Activated naive CD4-positive, alpha-beta T cell treated with anti-CD3 and anti-CD28 coated beads, Interleukin-2, amount 50 U/mL, for 24 hours (primary cell): ENCODE data around the gene ANKRD35.
A peak's percentile ranks its signal among the peaks of the same experiment; 100 is the strongest.
"Not testable (repeated sequence)": the region's sequence is repeated elsewhere in the genome, so short reads cannot be mapped to it uniquely, and the experiment has no call there.

ENCODE experiments used
- H3K27ac Mint-ChIP-seq: one replicate; pipeline ENCODE4 v1.8.0; 2021; ENCODE audit warnings: mild to moderate bottlenecking, mixed read lengths
- H3K27me3 Mint-ChIP-seq: one replicate; pipeline ENCODE4 v1.8.0; 2021; ENCODE audit warnings: mixed read lengths
- H3K36me3 Mint-ChIP-seq: one replicate; pipeline ENCODE4 v1.8.0; 2021; ENCODE audit warnings: mixed read lengths
- H3K4me1 Mint-ChIP-seq: one replicate; pipeline ENCODE4 v1.8.0; 2021; ENCODE audit warnings: mixed read lengths
- H3K4me3 Mint-ChIP-seq: one replicate; pipeline ENCODE4 v1.8.0; 2021; ENCODE audit warnings: mild to moderate bottlenecking, mixed read lengths
- H3K9me3 Mint-ChIP-seq: one replicate; pipeline ENCODE4 v1.8.0; 2021; ENCODE audit warnings: mixed read lengths

The ANKRD35 gene

GRCh38 chr1:145885738-145886287 is at the start of gene ANKRD35:
Gene ANKRD35 (minus strand): TSS chr1:145885866. CDS start chr1:145885758, 108 bp downstream.
- Mint-ChIP-seq H3K36me3 (no peaks in the 10 kb centered on the region), H3K27me3 (peaks cover 13% of the 10 kb centered on the region), H3K4me1 (peaks cover 13% of the 10 kb centered on the region), H3K9me3 (no peaks in the 10 kb centered on the region), H3K27ac (no peak within 1 kb of the TSS), H3K4me3 (peak within 1 kb of the TSS; percentile 80)

- H3K9me3 Mint-ChIP-seq, H3K36me3 Mint-ChIP-seq, H3K27me3 Mint-ChIP-seq: not testable (repeated sequence)
- H3K27ac Mint-ChIP-seq, result peak overlapping the region; percentile 93
- peaks cover 39% of the 10 kb centered on the region for H3K4me1 Mint-ChIP-seq
- H3K4me3 Mint-ChIP-seq, result peak overlapping the region; percentile 71
Observed at GRCh38 chr1:145932522-145933009, 46.9 kb upstream of the ANKRD35 start.

DNA sequence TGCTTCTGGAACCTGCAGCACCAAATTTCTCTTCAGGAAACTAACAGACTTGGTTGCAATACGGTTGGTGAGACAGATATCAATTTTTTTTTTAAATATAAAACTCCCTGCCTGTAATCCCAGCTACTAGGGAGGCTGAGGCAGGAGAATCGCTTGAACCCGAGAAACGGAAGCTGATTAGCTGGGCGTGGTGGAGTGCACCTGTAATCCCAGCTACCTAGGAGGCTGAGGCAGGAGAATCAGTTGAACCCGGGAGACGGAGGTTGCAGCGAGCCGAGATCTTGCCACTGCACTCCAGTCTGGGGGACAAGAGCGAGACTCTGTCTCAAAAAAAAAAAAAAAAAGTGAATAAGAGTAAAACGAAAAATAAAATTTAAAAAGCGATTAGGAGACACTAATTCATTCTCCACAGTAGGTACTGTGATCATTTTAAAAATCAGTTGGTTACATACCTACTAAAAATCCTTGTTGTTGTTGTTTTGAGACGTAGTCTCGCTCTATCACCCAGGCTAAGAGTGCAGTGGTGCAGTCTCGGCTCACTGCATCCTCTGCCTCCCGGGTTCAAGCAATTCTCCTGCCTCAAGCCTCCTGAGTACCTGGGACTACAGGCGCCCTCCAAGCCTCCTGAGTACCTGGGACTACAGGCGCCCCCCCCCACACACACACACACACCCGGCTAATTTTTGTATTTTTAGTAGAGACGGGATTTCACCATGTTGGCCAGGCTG is 42.4 kb upstream of the ANKRD35 start:
- Mint-ChIP-seq H3K27me3 (no peaks in the 10 kb centered on the region), H3K4me1 (peaks cover 38% of the 10 kb centered on the region), H3K9me3 (no peaks in the 10 kb centered on the region), H3K27ac (peak overlapping the region; percentile 88), H3K4me3 (peak overlapping the region; percentile 82), H3K36me3 (peaks cover 6% of the 10 kb centered on the region)

- Mint-ChIP-seq H3K4me3 (peak within 1 kb of the TSS; percentile 82), H3K27me3 (no peaks in the 10 kb centered on the region), H3K4me1 (peaks cover 30% of the 10 kb centered on the region), H3K27ac (peak within 1 kb of the TSS; percentile 12), H3K9me3 (no peaks in the 10 kb centered on the region), H3K36me3 (peaks cover 6% of the 10 kb centered on the region)
Observed at GRCh38 chr1:145927063-145927886, 41.6 kb upstream of the ANKRD35 start, which contains the start of gene RBM8A. Gene RBM8A (minus strand): TSS chr1:145927484. CDS start chr1:145927426, 58 bp downstream.

- H3K27ac Mint-ChIP-seq, result no peak overlapping the region
- no peak overlapping the region for H3K4me3 Mint-ChIP-seq
- H3K27me3 Mint-ChIP-seq, result no peaks in the 10 kb centered on the region
- peaks cover 25% of the 10 kb centered on the region for H3K4me1 Mint-ChIP-seq
- no peaks in the 10 kb centered on the region for H3K9me3 Mint-ChIP-seq
- peaks cover 5% of the 10 kb centered on the region for H3K36me3 Mint-ChIP-seq
Observed at GRCh38 chr1:145926686-145927062, 41.0 kb upstream of the ANKRD35 start.

GRCh38 chr1:145922266-145922665 is 36.6 kb upstream of the ANKRD35 start:
- Mint-ChIP-seq H3K27ac (no peak overlapping the region), H3K4me1 (peaks cover 35% of the 10 kb centered on the region), H3K36me3 (peaks cover 5% of the 10 kb centered on the region), H3K4me3 (no peak overlapping the region), H3K9me3 (no peaks in the 10 kb centered on the region), H3K27me3 (no peaks in the 10 kb centered on the region)

DNA sequence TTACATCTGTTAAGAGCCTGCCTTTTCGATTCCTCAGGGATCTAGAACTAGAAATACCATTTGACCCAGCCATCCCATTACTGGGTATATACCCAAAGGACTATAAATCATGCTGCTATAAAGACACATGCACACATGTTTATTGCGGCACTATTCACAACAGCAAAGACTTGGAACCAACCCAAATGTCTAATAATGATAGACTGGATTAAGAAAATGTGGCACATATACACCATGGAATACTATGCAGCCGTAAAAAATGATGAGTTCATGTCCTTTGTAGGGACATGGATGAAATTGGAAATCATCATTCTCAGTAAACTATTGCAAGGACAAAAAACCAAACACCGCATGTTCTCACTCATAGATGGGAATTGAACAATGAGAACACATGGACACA is 34.6 kb upstream of the ANKRD35 start:
- not testable (repeated sequence) for H3K27me3 Mint-ChIP-seq, H3K9me3 Mint-ChIP-seq
- H3K4me3 Mint-ChIP-seq, result peak overlapping the region; percentile 97
- H3K4me1 Mint-ChIP-seq, result peaks cover 43% of the 10 kb centered on the region
- H3K36me3 Mint-ChIP-seq, result peaks cover 15% of the 10 kb centered on the region
- H3K27ac Mint-ChIP-seq, result peak overlapping the region; percentile 46

DNA sequence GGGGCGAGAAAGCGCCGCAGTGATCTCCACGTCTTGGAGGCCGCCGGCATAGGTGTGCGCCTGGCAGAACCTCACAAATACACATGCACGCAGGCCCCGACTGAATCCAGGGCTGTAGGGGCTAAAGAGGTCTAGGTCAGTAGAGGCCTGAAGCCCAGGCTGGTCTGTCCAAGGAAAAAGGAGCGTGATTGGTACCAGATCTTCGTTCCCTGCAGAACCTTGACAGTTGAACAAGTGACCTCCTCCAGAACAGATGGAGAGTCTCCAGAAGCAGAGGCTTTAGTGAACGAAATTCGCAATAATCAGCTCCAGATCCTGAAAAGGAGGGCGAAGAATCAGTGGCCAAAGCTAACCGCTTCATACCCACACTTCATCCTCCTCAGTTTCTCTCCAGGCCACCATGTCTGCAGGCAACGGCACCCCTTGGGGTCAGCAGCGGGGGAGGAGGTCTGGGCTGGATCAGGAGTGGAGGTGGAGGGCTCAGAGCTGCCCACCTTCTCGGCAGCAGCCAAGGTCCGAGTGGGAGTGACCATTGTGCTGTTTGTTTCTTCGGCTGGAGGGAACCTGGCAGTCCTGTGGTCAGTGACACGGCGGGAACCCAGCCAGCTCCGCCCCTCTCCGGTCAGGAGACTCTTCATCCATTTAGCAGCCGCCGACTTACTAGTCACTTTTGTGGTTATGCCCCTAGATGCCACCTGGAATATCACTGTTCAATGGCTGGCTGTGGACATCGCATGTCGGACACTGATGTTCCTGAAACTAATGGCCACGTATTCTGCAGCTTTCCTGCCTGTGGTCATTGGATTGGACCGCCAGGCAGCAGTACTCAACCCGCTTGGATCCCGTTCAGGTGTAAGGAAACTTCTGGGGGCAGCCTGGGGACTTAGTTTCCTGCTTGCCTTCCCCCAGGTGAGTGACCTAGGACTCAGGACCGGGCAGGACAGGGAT is 33.6 kb upstream of the ANKRD35 start:
- H3K36me3 Mint-ChIP-seq, result peaks cover 19% of the 10 kb centered on the region
- no peaks in the 10 kb centered on the region for H3K9me3 Mint-ChIP-seq
- H3K27me3 Mint-ChIP-seq, result no peaks in the 10 kb centered on the region
- peak overlapping the region; percentile 97 for H3K4me3 Mint-ChIP-seq
- H3K4me1 Mint-ChIP-seq, result peaks cover 50% of the 10 kb centered on the region
- peak overlapping the region; percentile 96 for H3K27ac Mint-ChIP-seq

DNA sequence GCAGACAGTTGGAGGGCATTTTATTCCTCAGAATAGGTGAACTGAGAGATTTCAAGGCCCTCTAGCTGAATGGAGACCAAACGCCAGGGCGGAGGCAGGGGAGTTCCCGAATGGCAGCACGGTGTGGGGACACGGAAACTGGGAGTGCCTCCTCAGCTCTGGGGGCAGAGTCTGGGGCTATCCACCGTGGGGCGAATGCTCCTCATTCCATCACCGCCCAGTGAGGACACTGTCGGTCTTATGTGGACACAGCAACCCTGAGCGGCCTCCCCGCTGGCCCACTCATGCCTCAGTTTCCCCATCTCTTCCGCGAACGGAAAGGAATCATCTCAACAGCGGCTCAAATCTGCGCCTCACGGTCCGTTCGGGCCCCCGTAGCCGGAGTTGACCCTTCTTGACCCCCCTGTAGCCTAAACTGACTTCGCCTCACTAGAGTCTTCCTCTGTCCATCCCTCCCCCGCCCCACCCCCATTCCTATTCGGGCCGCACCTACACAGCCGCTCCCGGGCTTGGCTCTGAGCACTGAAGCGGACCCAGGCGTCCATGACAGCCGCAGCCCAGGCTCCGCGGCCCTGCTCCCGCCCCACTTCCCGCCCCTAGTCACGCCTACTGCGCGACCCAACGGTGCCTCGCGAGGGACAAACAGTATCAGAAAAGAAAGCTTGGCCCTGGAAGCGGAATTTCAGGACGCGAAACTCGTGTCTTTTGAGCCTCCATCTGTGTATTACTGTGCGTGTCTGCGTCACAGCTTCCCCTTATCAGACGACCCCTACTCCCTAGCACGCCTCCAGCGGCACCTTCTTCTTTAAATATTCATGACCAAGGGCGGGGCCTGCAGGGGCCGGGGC is 32.7 kb upstream of the ANKRD35 start, which contains the start of gene PEX11B:
PEX11B (minus strand) TSS at position 574 of the 848 bp plus-strand sequence; CDS start at position 545, 29 bp downstream.
- peaks cover 20% of the 10 kb centered on the region for H3K36me3 Mint-ChIP-seq
- H3K27ac Mint-ChIP-seq, result peak within 1 kb of the TSS; percentile 96
- no peaks in the 10 kb centered on the region for H3K9me3 Mint-ChIP-seq
- peaks cover 57% of the 10 kb centered on the region for H3K4me1 Mint-ChIP-seq
- H3K4me3 Mint-ChIP-seq, result peak within 1 kb of the TSS; percentile 97
- H3K27me3 Mint-ChIP-seq, result no peaks in the 10 kb centered on the region

DNA sequence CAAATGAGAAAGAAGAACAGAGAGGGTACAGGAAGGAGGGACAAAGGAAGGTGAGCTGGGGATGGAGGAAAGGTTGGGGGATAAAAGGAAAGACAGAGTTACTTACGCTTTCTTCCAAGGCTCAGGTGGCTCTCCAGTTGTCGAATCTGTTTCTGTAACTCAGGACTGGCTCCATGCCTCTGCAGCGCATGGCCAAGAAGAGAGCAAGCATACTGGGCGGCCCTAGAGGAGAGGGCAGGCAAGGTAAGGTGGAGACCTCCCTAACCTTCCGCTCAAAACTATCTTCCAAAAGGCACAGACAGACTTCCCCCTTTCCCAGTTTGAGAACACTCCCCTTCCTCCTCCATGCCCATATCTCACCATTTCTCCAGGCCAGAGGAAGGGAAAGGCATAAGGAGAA is 31.9 kb upstream of the ANKRD35 start:
- Mint-ChIP-seq H3K4me3 (peak overlapping the region; percentile 97), H3K9me3 (no peaks in the 10 kb centered on the region), H3K27me3 (no peaks in the 10 kb centered on the region), H3K4me1 (peaks cover 57% of the 10 kb centered on the region), H3K36me3 (peaks cover 20% of the 10 kb centered on the region), H3K27ac (peak overlapping the region; percentile 96)

DNA sequence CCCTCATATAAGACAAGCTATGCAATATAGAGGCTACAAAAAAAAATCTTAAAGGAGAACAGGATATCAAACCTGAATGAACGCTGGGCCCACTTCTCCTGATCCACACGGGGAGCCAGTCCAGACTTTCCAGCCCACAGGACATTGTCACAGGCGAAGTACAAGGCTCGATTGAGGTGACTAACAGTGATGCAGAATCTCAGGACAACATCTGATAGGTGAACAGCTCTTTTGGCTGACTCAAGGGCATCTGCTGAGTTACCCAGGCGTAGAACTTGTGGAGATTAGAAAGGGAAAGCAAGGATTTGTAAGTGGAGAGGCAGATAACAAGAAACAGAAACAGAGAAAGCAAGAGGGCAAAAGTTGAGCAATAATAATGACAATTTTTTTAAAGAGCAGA is 31.1 kb upstream of the ANKRD35 start:
- Mint-ChIP-seq H3K27ac (peak overlapping the region; percentile 94), H3K9me3 (no peaks in the 10 kb centered on the region), H3K36me3 (peaks cover 20% of the 10 kb centered on the region), H3K4me3 (peak overlapping the region; percentile 97), H3K4me1 (peaks cover 57% of the 10 kb centered on the region), H3K27me3 (no peaks in the 10 kb centered on the region)

DNA sequence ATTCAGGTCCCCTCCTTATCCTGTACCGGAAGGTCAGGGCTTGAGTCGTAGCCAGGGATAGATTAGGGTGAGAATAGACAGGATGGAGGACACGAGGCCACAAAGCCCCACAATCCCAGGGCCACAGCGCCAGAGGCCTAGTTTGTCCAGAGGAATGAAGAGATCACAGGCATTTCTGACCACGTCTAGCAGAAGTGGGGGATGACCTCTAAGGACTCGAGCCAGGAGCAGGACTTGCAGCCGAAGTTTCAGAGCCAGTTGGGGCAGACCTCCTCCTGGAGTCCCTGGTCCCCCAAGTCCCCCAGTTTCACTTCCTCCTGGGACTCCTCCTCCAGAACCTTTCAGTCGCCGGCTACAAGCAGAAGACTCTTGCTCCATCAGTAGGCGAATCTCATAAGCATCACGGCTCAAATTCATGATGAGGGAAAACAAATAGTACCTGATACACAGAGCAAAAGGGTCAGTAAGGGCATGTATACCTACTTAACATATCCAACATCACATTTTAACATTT is 26.5 kb upstream of the ANKRD35 start:
- H3K36me3 Mint-ChIP-seq, result peaks cover 17% of the 10 kb centered on the region
- peaks cover 35% of the 10 kb centered on the region for H3K4me1 Mint-ChIP-seq
- no peak overlapping the region for H3K4me3 Mint-ChIP-seq
- H3K9me3 Mint-ChIP-seq, result no peaks in the 10 kb centered on the region
- no peaks in the 10 kb centered on the region for H3K27me3 Mint-ChIP-seq
- no peak overlapping the region for H3K27ac Mint-ChIP-seq

GRCh38 chr1:145908653-145909052 is 23.0 kb upstream of the ANKRD35 start:
- peaks cover 5% of the 10 kb centered on the region for H3K36me3 Mint-ChIP-seq
- no peak overlapping the region for H3K27ac Mint-ChIP-seq
- H3K4me3 Mint-ChIP-seq, result no peak overlapping the region
- no peaks in the 10 kb centered on the region for H3K27me3 Mint-ChIP-seq
- H3K9me3 Mint-ChIP-seq, result no peaks in the 10 kb centered on the region
- peaks cover 8% of the 10 kb centered on the region for H3K4me1 Mint-ChIP-seq
